Right atrium auricular region (tissue), 2 donors: ENCODE data around the gene ERAL1. TPM values are rescaled to one million over a fixed set of nuclear protein-coding genes. Genes with fewer than 3 reads are reported as not detected.
"Not testable (repeated sequence)": the region's sequence is repeated elsewhere in the genome, so short reads cannot be mapped to it uniquely, and the experiment has no call there.

Experiments used
- DNase-seq: peaks from one replicate; pipeline ENCODE4 v3.0.0-alpha.2; 2019; ENCODE audit warnings: low spot score
- H3K27ac ChIP-seq, 2 donors: fragments of 200-600 bp; sonication (generic); 1 replicate in 1 of 2; 2 replicates in 1 of 2; pipeline ENCODE4 v1.5.1; 2016 to 2019
- H3K27me3 ChIP-seq, 2 donors: fragments of 200-600 bp; sonication (generic); one replicate each; pipeline versions ENCODE4 v1.5.1 to v1.6.0; 2017 to 2019
- H3K36me3 ChIP-seq: fragments of 200-600 bp; sonication (generic); one replicate; pipeline ENCODE4 v1.5.1; 2016
- H3K4me1 ChIP-seq, 2 donors: fragments of 200-600 bp; sonication (generic); one replicate each; pipeline versions ENCODE4 v1.5.1 to v1.6.0; 2017 to 2019
- H3K4me3 ChIP-seq, 2 donors: fragments of 200-600 bp; sonication (generic); 1 replicate in 1 of 2; 2 replicates in 1 of 2; pipeline ENCODE4 v1.5.1; 2017 to 2019; ENCODE audit warnings: mild to moderate bottlenecking in 1 of 2, moderate library complexity in 1 of 2
- H3K9me3 ChIP-seq, 2 donors: fragments of 200-600 bp; sonication (generic); one replicate each; pipeline ENCODE4 v1.5.1; 2019
- CTCF ChIP-seq, 2 donors: fragments of 200-600 bp; sonication (generic); IDR thresholded peaks; one replicate each; pipeline ENCODE4 v1.5.1; 2019; ENCODE audit warnings: antibody characterized with exemption in 2 of 2
- total RNA-seq, 2 donors: library from RNA; depleted of rRNA; stranded (reverse); fragments of >200 nt; gene quantifications; one replicate each; pipeline ENCODE4 v1.1.0, GENCODE V29; 2016

ERAL1 gene
- total RNA-seq, 2 donors from 2014 or later: 32.0 to 51.4 TPM

- H3K27ac ChIP-seq: no peak overlapping the region
- no peaks in the 10 kb centered on the region for H3K4me1 ChIP-seq
- no peak for TF ChIP-seq CTCF (IDR thresholded peaks at IDR 0.05)
- H3K27me3 ChIP-seq: no peaks in the 10 kb centered on the region
- DNase-seq: no peak
- no peaks in the 10 kb centered on the region for H3K36me3 ChIP-seq
- H3K9me3 ChIP-seq: no peaks in the 10 kb centered on the region
- no peak overlapping the region for H3K4me3 ChIP-seq
Observed at GRCh38 chr17:28828294-28829040, 26.3 kb upstream of the ERAL1 start.

- Histone ChIP-seq H3K27me3 (no peaks in the 10 kb centered on the region), H3K9me3 (no peaks in the 10 kb centered on the region), H3K4me1 (no peaks in the 10 kb centered on the region), H3K4me3 (no peak overlapping the region), H3K36me3 (no peaks in the 10 kb centered on the region), H3K27ac (no peak overlapping the region)
- no peak for DNase-seq
- no peak for TF ChIP-seq CTCF (IDR thresholded peaks at IDR 0.05)
Observed at GRCh38 chr17:28834420-28834819, 20.4 kb upstream of the ERAL1 start.

GRCh38 chr17:28836541-28836940 lies 18.3 kb upstream of the ERAL1 start:
- H3K36me3 ChIP-seq, H3K4me1 ChIP-seq, H3K9me3 ChIP-seq, DNase-seq, H3K27me3 ChIP-seq, H3K27ac ChIP-seq, H3K4me3 ChIP-seq: not testable (repeated sequence)

GRCh38 chr17:28839221-28839620 lies 15.6 kb upstream of the ERAL1 start:
- Histone ChIP-seq H3K9me3 (no peaks in the 10 kb centered on the region), H3K4me1 (peaks cover 0 to 10% of the 10 kb centered on the region in 2 donors), H3K36me3 (no peaks in the 10 kb centered on the region), H3K27me3 (no peaks in the 10 kb centered on the region), H3K4me3 (no peak overlapping the region), H3K27ac (no peak overlapping the region)
- TF ChIP-seq CTCF (IDR thresholded peaks at IDR 0.05): no peak
- DNase-seq: no peak

GRCh38 chr17:28841901-28842281 lies 12.9 kb upstream of the ERAL1 start:
- TF ChIP-seq CTCF (IDR thresholded peaks at IDR 0.05): no peak
- Histone ChIP-seq H3K27me3 (no peaks in the 10 kb centered on the region), H3K4me3 (peak overlapping the region; percentile 74 to 78), H3K9me3 (no peaks in the 10 kb centered on the region), H3K36me3 (no peaks in the 10 kb centered on the region), H3K27ac (peak overlapping the region; percentile 60 to 77), H3K4me1 (peaks cover 0 to 10% of the 10 kb centered on the region in 2 donors)
- DNase-seq: no peak

GRCh38 chr17:28842282-28843012 lies 12.4 kb upstream of the ERAL1 start, which contains the start of gene FAM222B:
Gene FAM222B (minus strand): TSS chr17:28842790. CDS start chr17:28766667, 76,123 bp downstream.
- peak within 1 kb of the TSS; percentile 74 to 78 for H3K4me3 ChIP-seq
- H3K36me3 ChIP-seq: no peaks in the 10 kb centered on the region
- no peaks in the 10 kb centered on the region for H3K27me3 ChIP-seq
- H3K4me1 ChIP-seq: peaks cover 0 to 10% of the 10 kb centered on the region in 2 donors
- TF ChIP-seq CTCF (IDR thresholded peaks at IDR 0.05): peak in 1 of 2 donors; percentile 28
- peak; percentile 69 for DNase-seq
- peak within 1 kb of the TSS; percentile 60 to 77 for H3K27ac ChIP-seq
- H3K9me3 ChIP-seq: no peaks in the 10 kb centered on the region
